GM19023 (cell line): ENCODE results near the gene ATXN7.
A peak's percentile ranks its signal among the peaks of the same experiment; 100 is the strongest.

Experiments used
- ATAC-seq: cut with Tn5 transposase; IDR thresholded peaks from one replicate; pipeline ENCODE4 v1.9.1; 2021; ENCODE audit warnings: mild to moderate bottlenecking, moderate library complexity; ENCODE audit not compliant: unreplicated experiment

Gene ATXN7

GRCh38 chr3:63932509-63933212, 69.0 kb downstream of the ATXN7 start:
- no peak for ATAC-seq

- peak; percentile 42 for ATAC-seq
These were observed 69.8 kb downstream of the ATXN7 start for GRCh38 chr3:63933459-63933858.

- no peak for ATAC-seq
These were observed 70.6 kb downstream of the ATXN7 start for GRCh38 chr3:63934041-63934866.

GRCh38 chr3:63936925-63937324, 73.3 kb downstream of the ATXN7 start:
- ATAC-seq: no peak

- ATAC-seq: peak; percentile 69
These were observed 74.3 kb downstream of the ATXN7 start for GRCh38 chr3:63937661-63938651.

- no peak for ATAC-seq
These were observed 76.7 kb downstream of the ATXN7 start for GRCh38 chr3:63940389-63940757.

- no peak for ATAC-seq
These were observed 78.9 kb downstream of the ATXN7 start for GRCh38 chr3:63942528-63942927.

GRCh38 chr3:63943678-63944077, 80.0 kb downstream of the ATXN7 start:
- ATAC-seq: no peak

GRCh38 chr3:63945558-63946096, 82.0 kb downstream of the ATXN7 start:
- ATAC-seq: no peak

- ATAC-seq: no peak
These were observed 83.1 kb downstream of the ATXN7 start for GRCh38 chr3:63946753-63947152.

- ATAC-seq: no peak
These were observed 83.9 kb downstream of the ATXN7 start for GRCh38 chr3:63947594-63947993.

GRCh38 chr3:63949005-63949404, 85.3 kb downstream of the ATXN7 start:
- ATAC-seq: no peak

- ATAC-seq: no peak
These were observed 87.0 kb downstream of the ATXN7 start for GRCh38 chr3:63950698-63951097.

GRCh38 chr3:63951492-63952247, 88.0 kb downstream of the ATXN7 start:
- no peak for ATAC-seq

GRCh38 chr3:63952248-63952594, 88.6 kb downstream of the ATXN7 start:
- no peak for ATAC-seq

GRCh38 chr3:63954182-63954581, 90.5 kb downstream of the ATXN7 start:
- no peak for ATAC-seq

- no peak for ATAC-seq
These were observed 91.5 kb downstream of the ATXN7 start for GRCh38 chr3:63955036-63955650.

- no peak for ATAC-seq
These were observed 92.3 kb downstream of the ATXN7 start for GRCh38 chr3:63955830-63956545.

- ATAC-seq: no peak
These were observed 95.5 kb downstream of the ATXN7 start for GRCh38 chr3:63959146-63959545.
